ENCODE measurements around the gene SIK3.

SIK3 gene

DNA sequence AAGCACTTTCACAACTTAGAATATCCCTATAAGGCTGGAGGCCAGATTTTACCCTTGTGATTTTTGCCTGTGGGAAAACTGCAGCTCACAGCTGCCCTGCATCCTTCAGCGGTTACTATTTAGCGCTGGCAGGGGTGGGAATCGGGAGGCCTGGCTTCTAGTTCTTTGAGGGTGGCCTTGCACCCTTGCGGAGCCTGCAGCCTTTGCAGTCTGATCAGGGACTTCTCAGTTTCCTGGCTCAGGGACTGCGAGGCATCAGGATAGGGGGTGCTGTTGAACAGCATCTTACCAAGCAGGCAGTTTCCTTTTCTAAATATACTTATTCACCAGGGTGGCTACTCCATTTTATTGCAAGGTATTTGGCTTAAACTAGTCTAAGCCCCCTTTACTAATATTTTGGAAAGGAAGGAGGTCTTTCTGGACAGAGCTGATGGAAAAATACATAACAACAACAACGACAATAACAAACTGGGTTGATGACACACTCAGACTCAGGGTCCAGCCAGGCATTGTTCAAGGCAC is 257.9 kb downstream of the SIK3 start:
- H3K9me2 ChIP-seq (replicated peaks; ENCODE audit: insufficient read depth, low read length): no peaks in the 10 kb centered on the region
- no peaks in the 10 kb centered on the region for H3K9me3 ChIP-seq (replicated peaks; ENCODE audit: insufficient read depth, low read length)
- H3K4me1 ChIP-seq (ENCODE audit: low read length): 0 out of 2 replicates have a peak, but pooled peaks cover 6% of the 10 kb centered on the region
- no peak overlapping the region for H2AFZ ChIP-seq (ENCODE audit: low read length)
- H3K79me2 ChIP-seq (ENCODE audit: low read length): no peaks in the 10 kb centered on the region
- no peak overlapping the region for H3K9ac ChIP-seq (ENCODE audit: low read length)
- TF ChIP-seq, protein P1, sequence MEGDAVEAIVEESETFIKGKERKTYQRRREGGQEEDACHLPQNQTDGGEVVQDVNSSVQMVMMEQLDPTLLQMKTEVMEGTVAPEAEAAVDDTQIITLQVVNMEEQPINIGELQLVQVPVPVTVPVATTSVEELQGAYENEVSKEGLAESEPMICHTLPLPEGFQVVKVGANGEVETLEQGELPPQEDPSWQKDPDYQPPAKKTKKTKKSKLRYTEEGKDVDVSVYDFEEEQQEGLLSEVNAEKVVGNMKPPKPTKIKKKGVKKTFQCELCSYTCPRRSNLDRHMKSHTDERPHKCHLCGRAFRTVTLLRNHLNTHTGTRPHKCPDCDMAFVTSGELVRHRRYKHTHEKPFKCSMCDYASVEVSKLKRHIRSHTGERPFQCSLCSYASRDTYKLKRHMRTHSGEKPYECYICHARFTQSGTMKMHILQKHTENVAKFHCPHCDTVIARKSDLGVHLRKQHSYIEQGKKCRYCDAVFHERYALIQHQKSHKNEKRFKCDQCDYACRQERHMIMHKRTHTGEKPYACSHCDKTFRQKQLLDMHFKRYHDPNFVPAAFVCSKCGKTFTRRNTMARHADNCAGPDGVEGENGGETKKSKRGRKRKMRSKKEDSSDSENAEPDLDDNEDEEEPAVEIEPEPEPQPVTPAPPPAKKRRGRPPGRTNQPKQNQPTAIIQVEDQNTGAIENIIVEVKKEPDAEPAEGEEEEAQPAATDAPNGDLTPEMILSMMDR (IDR thresholded peaks at IDR 0.05; ENCODE audit: low read length): 0 out of 2 replicates have a peak, but pooled peaks have one; percentile 18
- no peak for TF ChIP-seq EZH2 (optimal IDR thresholded peaks at IDR 0.05; ENCODE audit: low read depth, low read length)
- no peaks in the 10 kb centered on the region; the same call in 1 of the 2 replicates for H3K36me3 ChIP-seq (replicated peaks; ENCODE audit: insufficient read depth, low read length)
- DNase-seq: no peak
- no peak overlapping the region for H3K4me2 ChIP-seq (ENCODE audit: low read depth, low read length)
- H3K27me3 ChIP-seq (replicated peaks; ENCODE audit: insufficient read depth, low read length): no peaks in the 10 kb centered on the region
- H3K27ac ChIP-seq (ENCODE audit: low read length): no peak overlapping the region
- H3F3A ChIP-seq (ENCODE audit: insufficient read depth, low read length): no peaks in the 10 kb centered on the region
- no peaks in the 10 kb centered on the region for H4K20me1 ChIP-seq (ENCODE audit: insufficient read depth, low read length)
- no peak overlapping the region for H3K4me3 ChIP-seq (ENCODE audit: low read length)

DNA sequence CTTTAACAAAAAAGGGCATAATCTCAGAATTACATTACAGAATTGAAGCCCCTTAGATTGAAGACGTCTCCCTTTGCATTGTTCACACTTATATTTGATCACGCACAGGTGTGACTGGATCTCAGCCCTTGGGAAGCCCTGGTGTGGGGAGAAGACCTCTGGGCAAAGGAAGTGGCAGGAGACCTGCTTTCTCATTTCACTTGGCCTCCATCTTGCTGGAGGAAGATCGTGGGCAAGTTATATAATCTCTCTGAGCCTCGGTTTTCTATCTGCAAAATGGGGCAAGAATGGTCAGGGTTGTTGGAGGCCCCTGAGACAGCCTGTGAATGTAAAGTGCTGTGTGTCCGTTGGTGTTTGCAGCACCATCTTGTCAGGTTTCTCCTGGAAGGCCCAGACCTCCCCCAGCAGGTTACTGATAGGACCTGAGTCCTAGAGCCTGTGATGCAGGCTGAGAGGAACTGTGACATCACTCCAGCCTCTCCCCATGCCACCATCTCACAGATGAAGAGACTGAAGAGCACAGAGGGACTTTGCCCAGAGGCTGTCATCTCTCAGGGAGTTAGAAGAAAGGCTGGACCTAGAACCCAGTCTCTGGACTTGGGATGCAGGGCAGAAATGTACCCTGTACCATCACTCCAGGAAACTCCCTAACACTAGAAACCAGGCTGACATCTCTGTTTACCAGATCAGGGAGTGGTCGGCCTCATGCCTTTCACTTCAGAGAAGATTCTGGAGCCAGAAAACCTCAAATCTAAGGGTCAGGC is 259.7 kb downstream of the SIK3 start:
- Histone ChIP-seq H3F3A (ENCODE audit: insufficient read depth, low read length) (no peaks in the 10 kb centered on the region), H3K27me3 (replicated peaks; ENCODE audit: insufficient read depth, low read length) (no peaks in the 10 kb centered on the region), H3K9me3 (replicated peaks; ENCODE audit: insufficient read depth, low read length) (no peaks in the 10 kb centered on the region), H3K4me1 (ENCODE audit: low read length) (0 out of 2 replicates have a peak, but pooled peaks cover 6% of the 10 kb centered on the region), H4K20me1 (ENCODE audit: insufficient read depth, low read length) (no peaks in the 10 kb centered on the region), H3K4me2 (ENCODE audit: low read depth, low read length) (no peak overlapping the region), H3K4me3 (ENCODE audit: low read length) (no peak overlapping the region), H3K27ac (ENCODE audit: low read length) (no peak overlapping the region), H3K9ac (ENCODE audit: low read length) (no peak overlapping the region), H3K9me2 (replicated peaks; ENCODE audit: insufficient read depth, low read length) (no peaks in the 10 kb centered on the region), H3K79me2 (ENCODE audit: low read length) (no peaks in the 10 kb centered on the region), H2AFZ (ENCODE audit: low read length) (no peak overlapping the region), H3K36me3 (replicated peaks; ENCODE audit: insufficient read depth, low read length) (no peaks in the 10 kb centered on the region; the same call in 1 of the 2 replicates)
- TF ChIP-seq, protein P1 (IDR thresholded peaks at IDR 0.05; ENCODE audit: low read length): no peak
- no peak for TF ChIP-seq EZH2 (optimal IDR thresholded peaks at IDR 0.05; ENCODE audit: low read depth, low read length)
- no peak for TF ChIP-seq EZH2phosphoT487 (IDR thresholded peaks at IDR 0.05; ENCODE audit: low read length)
- no peak for DNase-seq

- Histone ChIP-seq H3K9ac (ENCODE audit: low read length) (no peak within 1 kb of the TSS), H3K27ac (ENCODE audit: low read length) (no peak within 1 kb of the TSS), H4K20me1 (ENCODE audit: insufficient read depth, low read length) (no peaks in the 10 kb centered on the region), H2AFZ (ENCODE audit: low read length) (no peak within 1 kb of the TSS), H3K4me3 (ENCODE audit: low read length) (no peak within 1 kb of the TSS), H3F3A (ENCODE audit: insufficient read depth, low read length) (no peaks in the 10 kb centered on the region), H3K9me3 (replicated peaks; ENCODE audit: insufficient read depth, low read length) (no peaks in the 10 kb centered on the region), H3K36me3 (replicated peaks; ENCODE audit: insufficient read depth, low read length) (no peaks in the 10 kb centered on the region), H3K27me3 (replicated peaks; ENCODE audit: insufficient read depth, low read length) (no peaks in the 10 kb centered on the region), H3K9me2 (replicated peaks; ENCODE audit: insufficient read depth, low read length) (no peaks in the 10 kb centered on the region), H3K4me2 (ENCODE audit: low read depth, low read length) (no peak within 1 kb of the TSS), H3K79me2 (ENCODE audit: low read length) (no peaks in the 10 kb centered on the region), H3K4me1 (ENCODE audit: low read length) (0 out of 2 replicates have a peak, but pooled peaks cover 6% of the 10 kb centered on the region)
- DNase-seq: no peak
- TF ChIP-seq, protein P1 (IDR thresholded peaks at IDR 0.05; ENCODE audit: low read length): no peak
- TF ChIP-seq EZH2phosphoT487 (IDR thresholded peaks at IDR 0.05; ENCODE audit: low read length) (no peak), EZH2 (optimal IDR thresholded peaks at IDR 0.05; ENCODE audit: low read depth, low read length) (no peak)
Observed at GRCh38 chr11:116837231-116838091, 260.8 kb downstream of the SIK3 start, which contains the start of gene APOA1. Gene APOA1, minus strand, starts transcription at chr11:116837622. Its CDS starts 235 bp downstream, at chr11:116837387.

Data from MM.1S (cell line).